ENCODE measurements around the gene RBMS3.

Gene RBMS3

DNA sequence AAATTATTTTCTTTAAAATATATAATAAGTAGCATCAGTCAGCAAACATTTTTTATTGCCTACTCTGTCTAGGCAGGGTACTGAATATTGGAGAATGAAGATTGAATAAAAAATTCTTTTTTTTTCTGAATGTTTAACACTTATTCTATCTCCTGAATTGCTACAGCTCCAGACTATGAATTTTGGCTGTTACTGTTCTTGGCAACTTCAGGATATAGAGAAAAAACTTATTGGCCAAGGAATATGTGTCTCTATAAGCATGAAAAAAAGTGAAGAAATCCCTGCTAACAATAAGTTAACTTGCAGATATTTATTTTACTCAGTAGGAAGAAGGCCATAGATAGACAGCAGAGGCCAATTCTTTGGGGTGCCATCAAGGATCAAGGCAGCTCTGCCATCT lies 309.6 kb downstream of the RBMS3 start:
- no peak for DNase-seq

GRCh38 chr3:29591579-29591978 lies 310.7 kb downstream of the RBMS3 start:
- no peak for DNase-seq

DNA sequence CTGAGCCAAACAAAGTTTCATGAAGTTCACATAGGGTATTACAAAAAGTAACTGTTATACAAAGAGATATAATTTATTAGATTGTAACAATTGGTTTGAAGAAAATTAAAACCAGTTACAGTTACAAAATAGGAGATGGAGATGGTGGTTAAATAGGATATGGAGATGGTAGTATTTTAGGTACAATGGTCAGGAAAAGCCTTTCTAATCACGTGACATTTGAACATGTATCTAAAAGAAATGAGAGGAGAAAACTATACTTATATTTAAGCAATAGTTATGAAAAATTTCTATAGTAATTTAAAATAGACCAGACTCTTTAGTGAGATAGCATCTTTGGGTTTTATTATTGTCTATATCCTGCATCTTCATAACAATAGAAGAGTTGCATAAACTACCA lies 312.9 kb downstream of the RBMS3 start:
- DNase-seq: no peak

DNA sequence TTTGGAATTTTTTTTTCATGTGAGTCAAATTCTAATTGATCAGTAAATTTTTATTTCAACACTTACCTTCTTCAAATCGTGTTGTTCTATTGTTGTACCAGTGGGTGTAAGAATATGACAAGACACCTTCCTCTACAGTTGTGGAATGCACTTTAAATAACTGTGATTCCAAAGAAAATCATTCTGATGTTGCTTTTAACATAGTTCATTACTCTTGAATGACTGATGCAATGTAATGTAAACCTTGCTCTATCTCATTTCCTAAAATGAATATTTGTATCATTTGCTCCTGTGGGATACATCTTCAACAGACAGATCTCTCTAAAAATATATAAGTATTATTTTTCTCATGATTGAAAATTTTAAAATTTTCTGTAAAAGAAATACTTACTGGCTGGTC lies 313.4 kb downstream of the RBMS3 start:
- DNase-seq: no peak

DNA sequence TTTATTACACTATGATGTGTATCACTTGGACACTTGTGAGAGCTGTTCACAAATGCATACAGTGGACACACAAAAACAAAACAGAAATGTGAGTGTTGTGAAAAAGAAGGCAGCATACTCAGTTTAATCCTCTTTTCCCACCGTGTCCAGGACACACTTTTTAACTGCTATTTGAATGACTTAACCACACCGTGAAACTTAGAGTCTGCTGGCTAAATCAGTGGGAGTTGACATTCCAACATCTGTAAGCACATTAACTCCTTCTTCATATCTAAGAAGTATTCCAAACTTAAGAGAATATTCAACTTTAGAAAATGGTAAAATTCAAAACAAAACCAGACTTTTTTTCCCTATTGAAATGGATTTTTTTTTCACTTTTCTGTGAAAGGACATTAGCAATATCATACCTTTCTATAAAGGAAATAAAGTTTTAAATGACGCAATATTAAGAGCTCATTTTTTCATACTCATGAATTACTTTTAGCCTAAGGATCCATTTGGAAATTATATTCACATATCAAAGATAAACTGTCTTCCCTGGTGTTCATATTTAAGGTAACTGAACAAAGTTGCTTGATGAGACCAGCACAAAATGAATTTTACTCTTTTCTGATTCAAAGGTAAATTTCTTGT lies 316.6 kb downstream of the RBMS3 start:
- no peak for DNase-seq

DNA sequence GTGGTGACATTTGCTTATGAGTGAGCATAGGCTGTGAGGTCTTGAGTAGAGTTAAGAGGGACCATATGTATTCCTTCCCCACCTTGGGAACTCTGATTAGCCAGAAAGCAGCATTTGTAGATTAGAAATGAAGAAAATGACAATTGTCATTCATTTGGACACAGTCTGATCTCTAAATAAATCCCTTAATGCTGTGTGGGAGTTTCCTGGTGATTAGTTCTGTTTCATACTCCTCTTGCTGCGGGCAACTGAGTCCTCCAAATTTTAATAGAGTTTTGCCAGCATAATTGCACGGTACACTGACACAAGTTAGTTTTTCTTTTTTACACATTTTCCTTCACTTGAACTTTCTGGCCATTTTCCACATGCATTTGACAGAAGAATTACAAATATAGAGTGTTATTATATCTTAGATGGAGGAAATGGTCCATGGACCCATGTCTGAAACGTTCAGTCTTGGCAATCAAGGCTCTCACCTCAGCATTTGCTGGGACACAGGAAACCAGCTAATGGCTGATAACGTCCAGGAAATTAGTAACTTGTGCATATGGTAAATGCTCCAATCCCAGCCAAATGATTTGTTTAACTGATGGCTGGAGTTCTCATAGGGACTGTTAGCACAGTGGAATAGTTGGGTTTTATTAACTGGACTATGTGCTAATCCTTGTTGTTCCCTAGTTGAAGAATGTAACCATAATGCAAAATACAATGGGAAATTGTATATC lies 321.2 kb downstream of the RBMS3 start:
- no peak for DNase-seq

DNA sequence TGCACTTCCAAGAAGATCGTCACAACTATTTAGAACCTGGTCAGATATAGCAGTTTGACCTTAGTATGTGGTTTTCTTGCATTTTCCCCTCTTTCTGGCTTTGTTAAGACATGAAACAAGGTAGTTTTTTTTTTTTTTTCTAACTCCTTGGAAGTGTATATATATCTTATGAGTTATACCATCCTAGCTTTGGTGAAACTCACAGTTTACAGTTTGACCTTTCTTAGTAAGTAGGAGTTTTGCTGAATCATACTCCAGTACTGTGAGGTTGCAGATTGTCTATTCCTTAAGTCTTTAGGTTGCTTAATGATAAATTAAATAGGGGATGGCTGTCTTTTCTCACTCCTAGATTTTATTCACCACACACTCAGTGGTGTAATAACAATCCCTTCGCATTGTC lies 325.0 kb downstream of the RBMS3 start:
- no peak for DNase-seq

GRCh38 chr3:29606416-29606815 lies 325.5 kb downstream of the RBMS3 start:
- DNase-seq: no peak

- DNase-seq: no peak
Measured at GRCh38 chr3:29608414-29609327, 327.8 kb downstream of the RBMS3 start.

DNA sequence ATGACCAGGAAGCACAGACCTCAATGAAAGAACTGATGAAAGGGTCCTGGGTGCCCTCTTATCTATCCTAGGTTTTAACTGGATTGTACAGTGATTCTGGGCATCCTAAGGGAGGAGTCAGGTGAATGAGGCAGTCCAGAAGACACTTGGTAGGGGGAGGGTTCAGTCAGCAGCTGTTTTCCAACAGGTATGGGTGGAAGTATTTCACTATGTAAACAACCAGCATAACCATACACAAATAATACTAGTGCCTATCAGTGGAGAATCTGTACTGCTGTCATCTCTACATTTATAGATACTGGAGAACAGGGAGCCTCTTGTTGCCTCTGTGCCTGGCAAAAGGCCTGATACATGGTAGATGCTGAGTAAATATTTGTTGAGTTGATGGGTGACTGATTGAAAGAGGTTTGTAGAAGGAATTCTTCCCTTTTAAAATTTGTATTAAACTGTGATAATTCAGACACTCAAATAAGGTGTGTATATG lies 328.5 kb downstream of the RBMS3 start:
- DNase-seq: no peak

DNA sequence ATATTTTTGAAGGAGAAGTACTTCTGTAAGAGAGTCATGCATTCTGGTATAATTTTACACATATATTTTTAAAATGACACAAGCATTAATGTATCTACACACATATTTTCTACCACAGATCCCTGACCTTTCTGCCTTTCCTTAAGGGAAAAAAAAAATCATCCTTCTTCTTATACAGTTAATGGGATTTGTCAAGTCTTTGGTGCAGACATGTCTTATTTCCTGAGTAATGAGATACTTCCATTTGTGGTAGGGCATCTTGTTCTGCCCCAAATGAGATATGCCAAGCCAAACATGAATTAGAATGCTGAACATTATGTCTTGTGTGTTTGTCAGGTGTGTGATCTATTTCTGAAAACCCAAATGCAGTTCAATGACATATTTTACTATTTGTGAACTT lies 329.9 kb downstream of the RBMS3 start:
- no peak for DNase-seq

- no peak for DNase-seq
Measured at GRCh38 chr3:29611252-29611651, 330.4 kb downstream of the RBMS3 start.

GRCh38 chr3:29612536-29612935 lies 331.7 kb downstream of the RBMS3 start:
- DNase-seq: no peak

- DNase-seq: no peak
Measured at GRCh38 chr3:29614954-29615353, 334.1 kb downstream of the RBMS3 start.

DNA sequence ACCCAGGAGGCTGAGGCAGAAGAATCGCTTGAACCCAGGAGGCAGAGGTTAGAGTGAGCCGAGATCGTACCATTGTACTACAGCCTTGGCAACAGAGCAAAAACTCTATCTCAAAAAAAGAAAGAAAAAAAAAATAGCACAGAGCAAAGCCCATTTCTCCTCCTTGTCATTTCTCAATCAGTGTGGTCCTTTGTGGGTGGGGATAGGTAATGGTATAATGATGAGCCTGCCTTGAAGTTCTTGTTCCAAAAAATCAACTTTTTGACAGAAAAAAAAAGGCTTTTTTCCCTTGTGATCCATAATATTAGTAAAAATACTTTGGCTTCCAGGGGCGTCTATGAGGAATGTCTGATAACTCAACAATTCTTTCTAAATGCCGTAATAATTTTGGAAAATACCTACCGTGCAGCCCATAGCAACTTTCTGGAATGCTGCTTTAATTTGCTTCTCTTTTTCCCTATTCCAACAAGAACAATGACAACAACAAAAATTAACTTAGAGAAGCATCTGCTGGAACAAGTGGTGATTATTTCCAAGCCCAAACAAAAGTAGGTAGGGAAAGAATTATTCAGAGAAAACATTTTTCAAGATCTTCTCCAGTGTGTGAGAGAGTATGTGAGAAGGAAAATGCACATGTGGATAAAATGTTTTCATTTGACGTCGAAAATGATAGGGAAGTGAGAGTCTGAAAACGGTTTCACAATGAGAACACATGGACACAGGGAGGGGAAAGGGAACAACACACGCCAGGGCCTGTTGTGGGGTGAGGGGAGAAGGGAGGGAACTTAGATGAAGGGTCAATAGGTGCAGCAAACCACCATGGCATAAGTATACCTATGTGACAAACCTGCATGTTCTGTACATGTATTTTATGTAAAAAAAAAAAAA lies 337.8 kb downstream of the RBMS3 start:
- DNase-seq: no peak

GRCh38 chr3:29619676-29620075 lies 338.8 kb downstream of the RBMS3 start:
- no peak for DNase-seq

- DNase-seq: no peak
Measured at GRCh38 chr3:29627136-29628117, 346.6 kb downstream of the RBMS3 start.

DNA sequence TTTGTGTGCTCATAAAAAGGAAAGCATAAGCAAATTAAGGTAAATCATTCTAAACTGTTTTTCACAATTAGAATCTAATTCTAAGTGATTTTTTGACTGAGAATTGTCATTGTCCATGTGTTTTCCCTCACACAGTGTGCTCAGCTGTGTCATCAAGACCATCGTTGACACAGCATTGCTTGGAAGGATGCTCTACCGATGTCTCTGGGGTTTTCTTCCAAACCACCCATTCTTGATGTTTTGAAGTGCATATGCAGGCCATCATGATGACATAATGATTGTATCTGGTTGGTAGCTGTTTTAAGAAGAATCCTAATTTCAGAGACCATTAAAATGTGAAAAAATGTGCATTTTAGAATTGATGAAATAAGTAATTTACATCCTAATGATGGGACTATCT lies 347.9 kb downstream of the RBMS3 start:
- DNase-seq: no peak

DNA sequence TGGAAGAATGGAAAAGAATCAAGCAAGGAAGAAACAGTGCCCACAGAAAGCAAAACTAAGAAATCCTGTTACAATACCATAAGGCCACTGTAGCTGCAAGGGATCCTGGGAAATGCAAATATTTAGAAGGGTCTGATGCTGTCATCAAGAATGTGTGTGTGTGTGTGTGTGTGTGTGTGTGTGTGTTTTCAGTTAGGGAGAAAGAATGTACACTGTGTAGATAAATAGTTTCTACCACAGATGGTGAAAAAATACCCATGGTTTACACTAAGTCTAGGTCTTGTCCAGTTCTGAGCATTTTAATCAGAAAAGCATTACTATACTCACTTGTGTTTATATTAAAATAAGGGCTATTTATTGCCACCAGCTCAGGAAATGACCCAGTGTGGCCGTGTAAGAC lies 355.0 kb downstream of the RBMS3 start:
- DNase-seq: no peak

DNA sequence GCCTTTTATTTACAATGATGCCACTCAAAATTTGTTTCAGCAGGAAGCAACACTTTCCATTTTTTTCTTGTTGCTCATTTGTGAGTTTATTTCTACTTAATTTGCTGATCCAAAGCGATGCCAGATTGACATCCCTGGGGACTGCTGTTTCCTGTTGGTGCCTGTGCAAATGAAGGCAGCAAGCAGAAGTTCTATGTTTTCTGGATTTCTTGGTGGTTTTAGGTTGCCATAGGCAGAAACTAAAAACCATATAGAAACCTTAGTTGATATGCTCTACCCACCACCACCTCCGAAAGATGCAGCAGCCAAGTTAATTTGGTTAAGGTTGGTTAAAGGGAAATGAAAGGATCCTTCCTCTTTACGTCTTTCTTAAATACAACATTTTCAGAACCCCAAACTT lies 356.2 kb downstream of the RBMS3 start:
- no peak for DNase-seq

- no peak for DNase-seq
Measured at GRCh38 chr3:29639578-29640290, 358.9 kb downstream of the RBMS3 start.
